GM19099 (cell line): ENCODE data around the gene SELENOF.

ENCODE experiments used
- POLR2A ChIP-seq: IDR thresholded peaks from 3 replicates; pipeline ENCODE4 v1.6.1; 2011; ENCODE audit warnings: low read depth; ENCODE audit not compliant: insufficient read length; ENCODE audit errors: extremely low read depth

Gene SELENOF

DNA sequence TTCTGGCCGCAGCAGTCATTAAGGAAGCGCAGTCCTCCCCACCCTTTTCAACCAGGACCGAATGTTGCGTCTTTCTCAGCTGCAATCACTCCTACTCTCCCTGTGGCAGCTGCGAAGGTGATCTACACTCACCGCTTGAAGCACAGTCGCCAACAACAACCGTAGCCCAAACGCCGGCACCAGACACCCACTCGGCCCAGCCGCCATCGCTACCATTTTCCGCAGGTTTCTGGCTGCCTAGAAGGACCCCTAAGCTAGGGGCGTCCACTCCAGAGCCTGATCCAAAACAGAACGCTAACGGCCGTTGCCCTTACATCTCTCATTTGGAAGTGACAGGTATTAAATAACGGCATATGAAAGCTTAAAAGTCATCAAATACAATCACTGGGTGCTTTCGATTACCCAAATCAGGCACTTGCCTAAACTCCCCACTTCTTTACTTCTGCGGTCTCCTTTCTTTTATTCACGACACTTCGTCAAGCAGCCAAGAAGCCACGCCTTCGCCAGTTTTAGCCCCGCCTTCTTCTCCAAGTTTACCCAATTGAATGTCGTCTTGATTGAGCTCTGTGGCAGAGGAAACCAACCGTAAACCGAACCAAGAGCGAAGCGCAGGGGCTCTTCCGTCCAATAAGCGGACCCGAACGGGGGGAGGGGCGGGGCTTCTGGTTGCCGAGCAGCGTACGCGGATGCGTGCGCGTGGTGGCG, at the start of gene SELENOF:
Gene SELENOF, minus strand, starts transcription at position 231 of the 705 bp plus-strand sequence. Its CDS starts 15 bp downstream, at position 216.
- TF ChIP-seq POLR2A: peak; percentile 84

DNA sequence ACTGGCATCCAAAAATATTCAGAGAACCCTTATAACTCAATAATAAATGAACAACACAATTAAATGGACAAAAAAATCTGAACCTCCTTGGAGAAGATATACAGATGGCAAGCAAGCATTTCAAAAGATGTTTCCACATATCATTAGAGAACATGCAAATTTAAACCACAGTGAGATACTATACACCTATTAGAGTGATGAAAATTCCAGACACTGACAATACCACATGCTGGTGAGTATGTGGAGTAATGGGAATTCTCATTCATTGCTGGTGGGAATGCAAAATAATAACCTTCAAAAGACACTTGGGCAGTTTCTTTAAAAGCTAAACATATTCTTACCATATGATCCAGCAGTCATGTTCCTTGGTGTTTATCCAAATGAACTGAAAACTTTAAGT, 46.6 kb upstream of the SELENOF start:
- TF ChIP-seq POLR2A: no peak

- no peak for TF ChIP-seq POLR2A
These were observed 43.3 kb upstream of the SELENOF start for GRCh38 chr1:86957221-86957620.

GRCh38 chr1:86956221-86956620, 42.3 kb upstream of the SELENOF start:
- TF ChIP-seq POLR2A: no peak

- no peak for TF ChIP-seq POLR2A
These were observed 41.8 kb upstream of the SELENOF start for GRCh38 chr1:86955678-86956077.

- TF ChIP-seq POLR2A: no peak
These were observed 39.2 kb upstream of the SELENOF start for GRCh38 chr1:86953167-86953566.

DNA sequence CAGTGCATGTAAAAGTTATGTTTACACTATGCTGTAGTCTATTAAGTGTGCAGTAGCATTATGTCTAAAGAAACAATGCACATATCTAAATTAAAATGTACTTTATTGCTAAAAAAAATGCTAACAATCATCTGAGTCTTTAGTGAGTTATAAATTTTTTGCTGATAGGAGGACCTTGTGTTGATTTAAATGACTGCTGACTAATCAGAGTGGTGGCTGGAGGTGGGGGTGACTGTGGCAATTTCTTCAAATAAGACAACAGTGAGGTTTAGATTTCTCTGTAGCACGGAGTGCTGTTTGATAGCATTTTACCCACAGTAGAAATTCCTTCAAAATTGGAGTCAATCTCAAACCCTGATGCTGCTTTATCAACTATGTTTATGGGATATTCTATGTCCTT, 37.5 kb upstream of the SELENOF start:
- TF ChIP-seq POLR2A: no peak

DNA sequence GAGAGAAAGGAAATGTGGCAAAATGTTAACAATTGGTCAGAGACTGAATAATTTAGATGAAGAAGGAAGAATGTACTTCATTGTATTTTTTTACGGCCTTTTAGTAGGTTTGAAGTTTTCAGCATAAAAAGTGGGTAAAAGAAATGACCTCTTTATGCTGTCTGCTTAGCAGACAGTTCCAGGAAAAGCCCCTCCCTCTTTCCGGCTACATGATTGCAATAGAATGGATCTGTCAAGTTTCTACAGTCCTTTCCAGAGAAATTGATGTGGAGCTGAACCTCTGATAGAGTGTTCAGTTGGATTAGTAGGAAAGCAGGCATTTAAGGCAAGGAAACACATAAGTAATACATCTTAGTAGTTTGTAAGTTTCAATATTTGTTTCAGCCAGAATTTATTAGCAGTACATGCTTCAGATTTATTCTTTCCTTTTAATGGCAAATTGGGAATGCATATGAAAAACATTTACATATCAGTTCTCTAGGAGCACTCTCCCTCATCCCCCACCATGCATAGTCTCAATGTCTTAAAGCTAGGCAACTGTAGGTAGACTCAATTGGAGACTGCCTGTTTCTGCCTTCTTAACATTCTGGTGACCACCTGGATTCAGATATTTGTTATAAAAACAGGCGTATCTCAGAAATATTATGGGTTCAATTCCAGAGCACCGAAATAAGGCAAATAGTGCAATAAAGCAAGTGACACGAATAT, 36.9 kb upstream of the SELENOF start:
- TF ChIP-seq POLR2A: no peak

DNA sequence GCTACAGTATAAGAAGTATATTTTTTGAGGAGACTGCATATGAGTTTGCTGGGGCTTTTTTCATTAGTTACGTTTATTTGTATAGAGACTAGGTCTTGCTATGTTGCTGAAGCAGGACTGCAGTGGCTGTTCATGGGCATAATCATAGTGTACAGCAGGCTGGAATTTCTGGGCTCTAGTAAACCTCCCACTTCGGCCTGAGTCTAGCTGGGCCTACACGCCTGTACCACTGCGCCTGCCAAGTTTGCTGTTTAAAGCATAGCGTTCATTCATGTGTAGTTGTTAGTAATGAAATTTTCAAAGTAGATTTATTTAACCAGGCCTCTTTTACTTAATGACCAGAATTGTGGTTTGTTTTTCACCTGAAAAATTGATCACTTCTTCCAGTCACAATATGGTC, 34.3 kb upstream of the SELENOF start:
- TF ChIP-seq POLR2A: no peak

DNA sequence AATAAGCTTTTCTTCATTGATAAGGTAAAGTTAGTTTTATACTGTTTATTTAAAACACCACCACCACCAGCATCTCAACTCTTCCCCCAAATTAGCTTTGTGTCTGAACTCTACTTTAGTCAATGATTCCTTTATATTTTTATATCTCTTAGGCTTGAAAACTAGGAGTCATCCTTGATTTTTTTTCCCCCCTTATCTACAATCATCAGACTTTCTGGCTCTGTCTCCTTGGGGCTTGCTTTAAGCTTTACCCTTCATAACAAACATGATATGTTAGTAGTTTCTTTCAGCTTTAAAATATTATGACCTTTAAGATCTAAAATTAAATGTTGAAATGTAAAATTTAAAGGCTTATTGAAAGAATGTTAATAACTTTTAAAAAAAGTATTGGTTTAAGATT, 28.8 kb upstream of the SELENOF start:
- TF ChIP-seq POLR2A: no peak

DNA sequence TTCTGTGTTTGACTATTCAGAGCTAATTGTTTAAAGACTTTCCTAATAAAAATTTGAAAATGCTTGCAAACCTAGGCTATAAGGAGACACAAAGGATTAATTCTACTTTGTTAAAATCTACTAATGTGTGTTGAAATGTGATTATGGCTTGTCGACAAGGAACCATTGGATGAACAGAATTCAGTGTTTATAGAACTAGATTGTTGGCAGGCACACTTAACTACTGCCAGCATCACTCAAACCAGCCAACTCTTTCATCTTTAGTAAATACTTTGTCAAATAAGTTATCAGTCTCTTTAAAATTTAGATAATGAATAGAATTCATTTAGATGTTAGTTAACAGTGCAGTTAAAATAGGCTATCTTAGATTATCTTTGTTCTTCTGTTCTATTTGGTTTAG, 28.1 kb upstream of the SELENOF start:
- no peak for TF ChIP-seq POLR2A

- TF ChIP-seq POLR2A: no peak
These were observed 26.7 kb upstream of the SELENOF start for GRCh38 chr1:86940599-86940998.

- no peak for TF ChIP-seq POLR2A
These were observed 25.5 kb upstream of the SELENOF start for GRCh38 chr1:86939406-86939805.

DNA sequence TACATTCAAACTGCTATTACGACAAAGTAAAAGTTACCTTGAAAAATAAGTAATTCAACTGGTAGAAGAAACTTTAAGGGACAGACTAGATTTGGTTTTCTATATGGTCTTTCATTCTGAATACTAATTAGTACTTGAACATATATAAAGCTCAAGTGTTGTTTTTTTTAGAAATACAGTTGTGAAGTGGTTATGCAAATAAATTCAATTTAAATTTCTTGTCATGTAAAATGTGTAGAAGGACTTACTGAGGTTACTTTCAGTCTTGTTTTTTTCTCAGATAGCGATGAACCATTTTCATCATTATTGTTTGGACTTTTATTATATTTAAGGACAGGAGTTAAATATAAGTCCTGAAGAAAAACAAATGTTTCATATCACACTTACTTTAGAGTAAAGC, 24.9 kb upstream of the SELENOF start:
- TF ChIP-seq POLR2A: no peak

- no peak for TF ChIP-seq POLR2A
These were observed 24.5 kb upstream of the SELENOF start for GRCh38 chr1:86938450-86938849.
